Subcutaneous adipose tissue (tissue), 4 donors: ENCODE measurements around the gene DSCAML1. TPM values are rescaled to one million over a fixed set of nuclear protein-coding genes. Genes with fewer than 3 reads are reported as not detected.

ENCODE experiments used
- CTCF ChIP-seq: fragments of 450-650 bp; IDR thresholded peaks from one replicate; pipeline ENCODE4 v1.5.1; 2016; ENCODE audit warnings: low read depth, mild to moderate bottlenecking, control low read depth, antibody characterized with exemption, moderate library complexity
- total RNA-seq, 4 donors: library from RNA; depleted of rRNA; stranded (reverse); fragments of >200 nt; gene quantifications; one replicate each; pipeline ENCODE4 v1.1.0, GENCODE V29; 2016

Gene DSCAML1
- total RNA-seq, 4 donors from 2014 or later: 0.22 to 0.82 (median 0.75) TPM; not detected in 1

GRCh38 chr11:117685566-117685965 lies 111.5 kb downstream of the DSCAML1 start:
- TF ChIP-seq CTCF: no peak

- TF ChIP-seq CTCF: no peak
Observed at GRCh38 chr11:117684731-117685130, 112.3 kb downstream of the DSCAML1 start.

GRCh38 chr11:117684111-117684510 lies 112.9 kb downstream of the DSCAML1 start:
- TF ChIP-seq CTCF: no peak

- TF ChIP-seq CTCF: no peak
Observed at GRCh38 chr11:117681438-117681837, 115.6 kb downstream of the DSCAML1 start.

- no peak for TF ChIP-seq CTCF
Observed at GRCh38 chr11:117679461-117679860, 117.6 kb downstream of the DSCAML1 start.

GRCh38 chr11:117678658-117679406 lies 118.2 kb downstream of the DSCAML1 start:
- no peak for TF ChIP-seq CTCF

- no peak for TF ChIP-seq CTCF
Observed at GRCh38 chr11:117677729-117678310, 119.2 kb downstream of the DSCAML1 start.
